HG03175 (cell line): ENCODE results near the gene CABLES2.
"Not testable (repeated sequence)": the region's sequence is repeated elsewhere in the genome, so short reads cannot be mapped to it uniquely, and the experiment has no call there.

Experiments used
- ATAC-seq: cut with Tn5 transposase; IDR thresholded peaks from one replicate; pipeline ENCODE4 v1.9.1; 2021; ENCODE audit warnings: mild to moderate bottlenecking, moderate library complexity; ENCODE audit not compliant: unreplicated experiment

Gene CABLES2

GRCh38 chr20:62437496-62437895 lies 30.4 kb upstream of the CABLES2 start:
- ATAC-seq: no peak

- ATAC-seq: no peak
These were observed 29.6 kb upstream of the CABLES2 start for GRCh38 chr20:62436692-62437091.

- ATAC-seq: no peak
These were observed 26.8 kb upstream of the CABLES2 start for GRCh38 chr20:62433658-62434497.

- ATAC-seq: no peak
These were observed 23.9 kb upstream of the CABLES2 start for GRCh38 chr20:62430866-62431447.

- ATAC-seq: no peak
These were observed 23.3 kb upstream of the CABLES2 start for GRCh38 chr20:62430311-62430853.

- no peak for ATAC-seq
These were observed 22.6 kb upstream of the CABLES2 start for GRCh38 chr20:62429455-62430310.

- no peak for ATAC-seq
These were observed 21.6 kb upstream of the CABLES2 start for GRCh38 chr20:62428396-62429295.

GRCh38 chr20:62428002-62428372 lies 20.9 kb upstream of the CABLES2 start:
- ATAC-seq: no peak

- no peak for ATAC-seq
These were observed 20.3 kb upstream of the CABLES2 start, which contains the start of gene RBBP8NL for GRCh38 chr20:62427172-62428001. RBBP8NL (minus strand) TSS chr20:62427539; CDS start chr20:62419647, 7,892 bp downstream.

GRCh38 chr20:62426699-62427131 lies 19.6 kb upstream of the CABLES2 start:
- ATAC-seq: no peak

GRCh38 chr20:62426059-62426348 lies 18.9 kb upstream of the CABLES2 start:
- ATAC-seq: not testable (repeated sequence)

GRCh38 chr20:62425281-62426058 lies 18.4 kb upstream of the CABLES2 start:
- ATAC-seq: no peak

- ATAC-seq: no peak
These were observed 17.4 kb upstream of the CABLES2 start for GRCh38 chr20:62424249-62425107.

GRCh38 chr20:62423326-62423706 lies 16.2 kb upstream of the CABLES2 start:
- ATAC-seq: no peak

- ATAC-seq: no peak
These were observed 15.7 kb upstream of the CABLES2 start for GRCh38 chr20:62422636-62423325.

- ATAC-seq: no peak
These were observed 14.6 kb upstream of the CABLES2 start for GRCh38 chr20:62421716-62421990.
